NCI-H82 treated with DMSO at 0.1 percent for 48 hours (cell line): Measurements from ENCODE around the gene OR4K13.

ENCODE experiments used
- DNase-seq: peaks from one replicate; lab custom pipeline; 2025; ENCODE audit not compliant: unreplicated experiment; lab: John Stamatoyannopoulos, UW

The OR4K13 gene

DNA sequence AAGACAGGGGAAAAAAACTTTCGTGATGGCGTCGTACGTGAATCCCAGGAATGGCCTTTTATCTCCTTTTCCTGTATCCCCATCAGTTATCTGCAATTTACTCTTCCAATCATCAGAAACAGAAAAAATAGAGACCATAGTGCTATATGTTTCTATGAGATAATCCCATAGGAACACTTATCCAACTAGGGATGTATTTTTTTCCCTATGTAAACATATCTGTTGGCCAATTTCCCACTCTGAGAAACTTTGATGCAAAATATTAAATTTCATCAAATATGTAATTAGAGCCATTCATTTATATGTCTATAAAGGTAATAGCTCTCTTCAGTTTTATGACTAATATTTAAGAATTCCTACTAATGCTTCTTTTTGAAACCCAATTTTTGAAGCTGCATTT lies at the start of gene OR4K13:
Gene OR4K13, minus strand, starts transcription at position 101 of the 400 bp plus-strand sequence. CDS start 1,280 bp downstream, outside the sequence.
- no peak for DNase-seq

DNA sequence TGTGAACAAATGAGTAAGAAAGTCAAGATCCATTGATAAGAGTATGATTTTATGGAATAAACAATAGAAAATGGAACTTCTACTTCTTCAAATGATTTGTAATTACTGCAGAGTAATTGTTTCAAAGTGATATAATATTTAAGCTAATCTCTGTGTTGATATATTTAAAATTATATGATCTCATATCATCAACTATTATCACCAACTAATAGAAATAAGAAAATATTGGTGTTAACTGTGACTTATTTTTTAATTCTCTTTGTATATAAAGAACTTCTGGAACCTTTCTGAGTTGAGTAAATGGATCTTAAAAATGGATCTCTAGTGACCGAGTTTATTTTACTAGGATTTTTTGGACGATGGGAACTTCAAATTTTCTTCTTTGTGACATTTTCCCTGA lies 23.9 kb upstream of the OR4K13 start, which contains the start of gene OR4L1:
Gene OR4L1, plus strand, starts transcription at position 301 of the 400 bp plus-strand sequence. Its CDS starts 0 bp downstream, at position 301.
- no peak for DNase-seq

GRCh38 chr14:20048202-20048601 lies 12.4 kb upstream of the OR4K13 start:
- DNase-seq: no peak

- DNase-seq: no peak
These were observed 8.4 kb upstream of the OR4K13 start for GRCh38 chr14:20044243-20044642.

DNA sequence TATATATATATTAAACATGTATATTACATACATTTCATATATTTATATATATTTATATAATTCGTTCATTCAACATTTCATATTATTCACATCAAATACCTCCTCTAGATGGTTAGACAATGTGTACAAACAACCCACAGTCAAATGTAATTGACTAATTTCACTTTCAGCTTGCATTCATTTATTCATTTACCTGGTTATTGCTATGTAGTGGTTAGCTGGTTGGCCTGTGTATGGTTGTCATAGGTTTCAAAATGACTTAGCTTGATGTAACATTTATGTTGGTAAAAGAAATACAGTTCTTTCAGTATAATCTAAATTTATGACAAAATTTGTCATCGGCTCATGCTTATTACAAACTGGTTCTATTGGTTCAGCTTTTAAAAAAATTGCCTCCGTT lies 389 bp downstream of the OR4K13 start:
- DNase-seq: no peak

DNA sequence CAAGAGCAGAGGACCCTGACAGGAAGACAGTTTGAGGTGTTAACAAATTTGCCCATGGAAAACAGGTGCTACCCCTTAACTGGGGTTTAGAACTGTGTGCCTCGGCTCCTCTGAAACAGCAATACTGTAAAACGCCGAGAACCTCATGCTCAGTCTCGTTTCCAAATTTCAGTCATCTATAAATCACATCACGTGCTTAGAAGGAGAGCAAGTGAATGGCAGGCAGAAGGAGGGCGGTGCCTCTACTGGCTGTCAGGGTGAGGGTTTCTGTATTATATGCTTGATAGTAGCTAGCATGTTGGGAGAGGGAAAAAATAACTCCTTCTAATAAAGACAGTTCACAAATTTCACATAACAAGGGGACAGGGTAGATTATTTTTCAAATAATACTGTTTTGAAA lies 4.8 kb downstream of the OR4K13 start:
- DNase-seq: no peak

DNA sequence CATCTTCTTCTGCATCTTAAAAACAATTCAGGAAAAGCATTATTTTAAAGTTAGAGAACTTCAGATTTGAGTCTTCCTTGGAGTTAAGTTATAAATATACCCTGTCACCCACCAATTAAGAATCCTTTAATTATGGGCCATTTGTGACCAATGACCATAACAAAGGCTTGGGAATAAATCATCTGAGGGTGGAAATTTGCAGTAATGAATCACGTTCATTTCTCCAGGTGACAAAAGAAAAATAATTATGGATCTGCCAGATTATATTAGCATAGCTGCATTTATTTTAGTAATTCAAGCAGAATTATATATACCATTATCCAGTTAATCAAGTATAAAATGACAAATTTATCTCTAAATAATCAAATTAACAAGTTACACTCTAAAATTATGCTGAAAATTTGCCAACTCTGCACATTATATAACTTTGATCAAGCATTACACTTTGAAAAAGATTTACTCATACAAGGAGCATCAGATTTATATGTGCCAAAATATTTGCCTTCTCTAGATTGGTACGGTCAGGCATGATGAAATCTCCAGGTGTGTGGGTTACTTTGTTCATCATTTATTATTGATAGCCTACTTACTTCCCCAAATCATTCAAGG lies 16.5 kb downstream of the OR4K13 start, which contains the start of gene OR4K14:
Gene OR4K14, minus strand, starts transcription at position 51 of the 609 bp plus-strand sequence. CDS start 4,114 bp downstream, outside the sequence.
- DNase-seq: no peak

DNA sequence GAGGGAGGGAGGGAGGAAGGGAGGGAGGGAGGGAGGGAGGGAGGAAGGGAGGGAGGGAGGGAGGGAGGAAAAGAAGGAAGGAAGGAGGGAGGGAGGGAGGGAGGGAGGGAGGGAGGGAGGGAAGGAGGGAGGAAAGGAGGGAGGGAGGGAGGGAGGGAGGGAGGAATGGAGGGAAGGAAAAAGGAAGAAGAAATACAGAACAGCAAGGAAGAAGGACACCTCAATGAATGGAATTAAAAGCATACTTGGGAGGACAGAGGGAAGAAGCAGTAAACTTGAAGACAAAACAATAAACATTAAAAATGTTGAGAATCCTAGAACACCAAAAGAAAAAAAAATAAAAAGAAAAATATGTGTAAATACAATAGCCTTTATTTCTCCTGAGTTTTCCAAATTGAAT lies 27.7 kb downstream of the OR4K13 start:
- DNase-seq: no peak

DNA sequence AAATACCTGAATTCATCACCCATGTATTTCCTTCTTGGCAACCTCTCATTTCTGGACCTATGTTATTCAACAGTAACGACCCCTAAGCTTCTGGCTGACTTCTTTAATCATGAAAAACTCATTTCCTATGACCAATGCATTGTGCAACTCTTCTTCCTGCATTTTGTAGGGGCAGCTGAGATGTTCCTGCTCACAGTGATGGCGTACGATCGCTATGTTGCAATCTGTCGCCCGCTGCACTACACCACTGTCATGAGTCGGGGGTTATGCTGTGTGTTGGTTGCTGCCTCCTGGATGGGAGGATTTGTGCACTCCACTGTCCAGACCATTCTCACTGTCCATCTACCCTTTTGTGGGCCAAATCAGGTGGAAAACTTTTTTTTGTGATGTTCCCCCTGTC lies 33.5 kb downstream of the OR4K13 start:
- no peak for DNase-seq

DNA sequence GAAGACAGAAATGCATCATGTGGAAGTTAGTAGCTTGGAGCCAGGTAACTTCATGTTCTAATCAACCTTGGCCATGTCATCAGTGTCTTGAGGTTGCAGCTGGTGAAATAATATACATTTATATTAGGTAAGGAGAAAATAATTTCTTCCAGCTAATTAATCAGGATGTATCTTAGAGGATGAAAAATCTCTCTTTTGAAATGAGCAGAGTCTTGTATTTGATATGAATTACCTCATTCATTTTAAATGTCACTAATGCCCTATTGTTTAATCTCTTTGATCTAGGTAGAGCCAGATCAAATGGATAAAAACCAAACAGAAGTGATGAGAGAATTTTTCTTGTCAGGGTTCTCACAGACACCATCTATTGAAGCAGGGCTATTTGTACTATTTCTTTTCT lies 34.0 kb downstream of the OR4K13 start, which contains the start of gene OR4Q2:
Gene OR4Q2, plus strand, starts transcription at position 301 of the 400 bp plus-strand sequence.
- no peak for DNase-seq

GRCh38 chr14:19993438-19993837 lies 42.4 kb downstream of the OR4K13 start:
- no peak for DNase-seq
